Neuronal stem cell (in vitro differentiated cells): Measurements from ENCODE around the gene ZNF407.

Experiments used
- DNase-seq: peaks from one replicate; pipeline ENCODE4 v3.0.0-alpha.2; 2013; ENCODE audit warnings: low spot score
- H2AFZ ChIP-seq: one replicate; pipeline ENCODE4 v1.6.1; 2013; ENCODE audit warnings: mild to moderate bottlenecking, low read length, inconsistent platforms
- H2AK5ac ChIP-seq: 2 replicates; pipeline ENCODE4 v1.6.1; 2013; ENCODE audit warnings: low read depth, mild to moderate bottlenecking, inconsistent platforms, low read length, moderate library complexity, mixed read lengths
- H2BK120ac ChIP-seq: 2 replicates; pipeline ENCODE4 v1.6.1; 2013; ENCODE audit warnings: low read depth, mild to moderate bottlenecking, inconsistent platforms, low read length, moderate library complexity, mixed read lengths
- H2BK12ac ChIP-seq: one replicate; pipeline ENCODE4 v1.6.1; 2013; ENCODE audit warnings: low read length, inconsistent platforms
- H2BK15ac ChIP-seq: 2 replicates; pipeline ENCODE4 v1.6.1; 2013; ENCODE audit warnings: mild to moderate bottlenecking, low read length, inconsistent platforms, mixed read lengths
- H2BK5ac ChIP-seq: one replicate; pipeline ENCODE4 v1.6.1; 2013; ENCODE audit warnings: inconsistent platforms, mild to moderate bottlenecking, low read length, moderate library complexity
- H3K14ac ChIP-seq: one replicate; pipeline ENCODE4 v1.6.1; 2013; ENCODE audit warnings: low read length, inconsistent platforms
- H3K18ac ChIP-seq: 2 replicates; pipeline ENCODE4 v1.6.1; 2013; ENCODE audit warnings: low read length, inconsistent platforms
- H3K23ac ChIP-seq: 2 replicates; pipeline ENCODE4 v1.6.1; 2013; ENCODE audit warnings: low read depth, mild to moderate bottlenecking, mixed read lengths, low read length, inconsistent platforms; ENCODE audit not compliant: poor library complexity
- H3K27ac ChIP-seq: replicated peaks from 3 replicates; pipeline ENCODE4 v1.5.1; 2013; ENCODE audit warnings: low read length, inconsistent platforms
- H3K27me3 ChIP-seq, 3 experiments: 2 replicates each; pipeline ENCODE4 v1.6.1; 2013; ENCODE audit warnings: low read length in 3 of 3, mild to moderate bottlenecking in 2 of 3, inconsistent platforms in 1 of 3, low read depth in 1 of 3, mixed read lengths in 1 of 3, moderate library complexity in 1 of 3; ENCODE audit not compliant: control insufficient read depth in 3 of 3, insufficient read depth in 3 of 3
- H3K36me3 ChIP-seq, 2 donors: replicated peaks in 1 of 2; 2 replicates each; pipeline ENCODE4 v1.6.1; 2013; ENCODE audit warnings: low read length in 2 of 2; ENCODE audit not compliant: control insufficient read depth in 2 of 2, insufficient read depth in 2 of 2
- H3K4ac ChIP-seq: 2 replicates; pipeline ENCODE4 v1.6.1; 2013; ENCODE audit warnings: inconsistent platforms, mild to moderate bottlenecking, low read length, moderate library complexity
- H3K4me1 ChIP-seq, 2 donors: 1 replicate in 1 of 2; 2 replicates in 1 of 2; pipeline ENCODE4 v1.6.1; 2013; ENCODE audit warnings: low read length in 2 of 2, low read depth in 1 of 2; ENCODE audit not compliant: control insufficient read depth in 2 of 2, insufficient read depth in 1 of 2
- H3K4me2 ChIP-seq: one replicate; pipeline ENCODE4 v1.6.1; 2013; ENCODE audit warnings: mild to moderate bottlenecking, low read length, inconsistent platforms; ENCODE audit not compliant: insufficient read depth, poor library complexity, severe bottlenecking
- H3K4me3 ChIP-seq, 2 donors: 2 replicates each; pipeline ENCODE4 v1.5.1; 2013; ENCODE audit warnings: low read length in 2 of 2, mild to moderate bottlenecking in 2 of 2, inconsistent platforms in 1 of 2, moderate library complexity in 1 of 2
- H3K79me1 ChIP-seq: one replicate; pipeline ENCODE4 v1.6.1; 2013; ENCODE audit warnings: low read depth, mild to moderate bottlenecking, inconsistent platforms, low read length, moderate library complexity
- H3K9ac ChIP-seq: one replicate; pipeline ENCODE4 v1.6.1; 2013; ENCODE audit warnings: mild to moderate bottlenecking, low read depth, low read length, inconsistent platforms; ENCODE audit not compliant: poor library complexity
- H3K9me3 ChIP-seq, 2 donors: replicated peaks in 1 of 2; 2 replicates each; pipeline versions ENCODE3 to v1.6.1; 2013; ENCODE audit warnings: low read length in 2 of 2, mild to moderate bottlenecking in 2 of 2, inconsistent platforms in 1 of 2, low read depth in 1 of 2, mixed read lengths in 1 of 2, moderate library complexity in 1 of 2; ENCODE audit not compliant: control insufficient read depth in 2 of 2, insufficient read depth in 1 of 2
- H4K8ac ChIP-seq: one replicate; pipeline ENCODE4 v1.6.1; 2013; ENCODE audit warnings: low read depth, mild to moderate bottlenecking, inconsistent platforms, low read length, moderate library complexity
- H4K91ac ChIP-seq: one replicate; pipeline ENCODE4 v1.6.1; 2013; ENCODE audit warnings: low read length, low read depth, mild to moderate bottlenecking, inconsistent platforms; ENCODE audit not compliant: poor library complexity
- WGBS, 2 donors: extraction: QIAGEN DNeasy Blood & Tissue Kit; methylation state at CpG; one replicate each; pipeline ENCODE4 v1.1.7; 2013; ENCODE audit warnings: missing lambda C conversion rate in 2 of 2, mixed read lengths in 1 of 2; ENCODE audit not compliant: insufficient read length in 2 of 2, insufficient replicate concordance in 1 of 2; ENCODE audit errors: extremely low coverage in 2 of 2; 5-methylcytosine and 5-hydroxymethylcytosine counted together

ZNF407 gene

GRCh38 chr18:74613381-74613780, 15.7 kb downstream of the ZNF407 start:
- no peak overlapping the region for H2BK5ac ChIP-seq
- H3K9ac ChIP-seq: no peak overlapping the region
- DNase-seq: no peak
- no peak overlapping the region for H3K18ac ChIP-seq
- no peak overlapping the region for H3K4me2 ChIP-seq
- H4K8ac ChIP-seq: no peak overlapping the region
- peaks cover 0 to 7% of the 10 kb centered on the region in 2 donors for H3K9me3 ChIP-seq
- no peak overlapping the region for H4K91ac ChIP-seq
- no peak overlapping the region for H3K14ac ChIP-seq
- no peak overlapping the region for H2AK5ac ChIP-seq
- peaks cover 5% of the 10 kb centered on the region for H3K79me1 ChIP-seq
- no CpG with 5 or more reads among the region's 1 CpG for WGBS, 2 donors
- no peak overlapping the region for H3K4me3 ChIP-seq
- H3K23ac ChIP-seq: no peak overlapping the region
- H2AFZ ChIP-seq: no peak overlapping the region
- H3K27me3 ChIP-seq: no peaks in the 10 kb centered on the region
- H3K4me1 ChIP-seq: peaks cover 0 to 2% of the 10 kb centered on the region in 2 donors
- no peak overlapping the region for H3K4ac ChIP-seq
- no peak overlapping the region for H2BK120ac ChIP-seq
- peaks cover 0 to 3% of the 10 kb centered on the region in 2 donors for H3K36me3 ChIP-seq
- H2BK15ac ChIP-seq: no peak overlapping the region
- H3K27ac ChIP-seq: no peak overlapping the region
- H2BK12ac ChIP-seq: no peak overlapping the region

- H3K27me3 ChIP-seq: no peaks in the 10 kb centered on the region
- peaks cover 0 to 7% of the 10 kb centered on the region in 2 donors for H3K9me3 ChIP-seq
- peaks cover 0 to 3% of the 10 kb centered on the region in 2 donors for H3K36me3 ChIP-seq
- WGBS, 2 donors: 98 to 100% methylated on average over 2 to 6 of the region's 7 CpGs
- no peak for DNase-seq
- H2BK120ac ChIP-seq: no peak overlapping the region
- peak overlapping the region; percentile 58 for H3K18ac ChIP-seq
- peak overlapping the region; percentile 3 for H2BK12ac ChIP-seq
- peak overlapping the region; percentile 2 for H3K23ac ChIP-seq
- H2AK5ac ChIP-seq: no peak overlapping the region
- peaks cover 0 to 2% of the 10 kb centered on the region in 2 donors for H3K4me1 ChIP-seq
- H2AFZ ChIP-seq: no peak overlapping the region
- H4K91ac ChIP-seq: peak overlapping the region; percentile 99
- peak overlapping the region; percentile 4 for H3K4ac ChIP-seq
- H3K4me3 ChIP-seq: peak overlapping the region in 1 of 2 donors; percentile 59
- peak overlapping the region; percentile 3 for H3K14ac ChIP-seq
- H3K27ac ChIP-seq: no peak overlapping the region
- peak overlapping the region; percentile 55 for H4K8ac ChIP-seq
- H2BK5ac ChIP-seq: no peak overlapping the region
- H3K4me2 ChIP-seq: no peak overlapping the region
- H3K9ac ChIP-seq: peak overlapping the region; percentile 34
- peaks cover 5% of the 10 kb centered on the region for H3K79me1 ChIP-seq
- H2BK15ac ChIP-seq: no peak overlapping the region
Observed at GRCh38 chr18:74616494-74616893, 18.8 kb downstream of the ZNF407 start.

DNA sequence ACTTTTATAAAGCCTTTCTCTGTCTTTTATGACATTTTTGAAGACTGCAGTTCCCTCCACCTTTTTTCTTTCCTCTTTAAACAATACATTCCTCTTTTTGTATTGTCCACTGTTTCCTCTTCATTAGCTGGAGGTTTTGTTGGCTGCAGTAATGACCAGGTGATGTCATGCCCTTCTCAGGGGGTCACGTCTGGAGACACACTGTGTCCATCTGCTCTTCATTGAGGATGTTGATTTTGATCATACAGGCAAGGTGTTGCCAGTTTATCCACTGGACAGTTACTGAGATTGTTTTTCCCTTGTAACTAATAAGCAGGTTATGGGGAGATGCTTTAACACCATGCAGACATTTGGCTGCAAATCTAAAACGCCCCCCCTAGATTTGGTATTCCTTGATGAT, 19.8 kb downstream of the ZNF407 start:
- peaks cover 0 to 7% of the 10 kb centered on the region in 2 donors for H3K9me3 ChIP-seq
- no peak overlapping the region for H3K27ac ChIP-seq
- H2BK5ac ChIP-seq: no peak overlapping the region
- no peak overlapping the region for H3K4me2 ChIP-seq
- no peak overlapping the region for H3K9ac ChIP-seq
- no peak overlapping the region for H2AK5ac ChIP-seq
- no peak overlapping the region for H3K14ac ChIP-seq
- H4K91ac ChIP-seq: no peak overlapping the region
- no peak overlapping the region for H3K23ac ChIP-seq
- peaks cover 0 to 2% of the 10 kb centered on the region in 2 donors for H3K4me1 ChIP-seq
- no peak overlapping the region for H2BK120ac ChIP-seq
- no peak overlapping the region for H2BK12ac ChIP-seq
- H3K79me1 ChIP-seq: peaks cover 5% of the 10 kb centered on the region
- H3K27me3 ChIP-seq: no peaks in the 10 kb centered on the region
- H3K36me3 ChIP-seq: peaks cover 0 to 3% of the 10 kb centered on the region in 2 donors
- DNase-seq: no peak
- WGBS, 2 donors: no CpG with 5 or more reads among the region's 2 CpGs
- no peak overlapping the region for H2BK15ac ChIP-seq
- no peak overlapping the region for H3K18ac ChIP-seq
- H2AFZ ChIP-seq: no peak overlapping the region
- no peak overlapping the region for H3K4ac ChIP-seq
- H4K8ac ChIP-seq: no peak overlapping the region
- H3K4me3 ChIP-seq: no peak overlapping the region

DNA sequence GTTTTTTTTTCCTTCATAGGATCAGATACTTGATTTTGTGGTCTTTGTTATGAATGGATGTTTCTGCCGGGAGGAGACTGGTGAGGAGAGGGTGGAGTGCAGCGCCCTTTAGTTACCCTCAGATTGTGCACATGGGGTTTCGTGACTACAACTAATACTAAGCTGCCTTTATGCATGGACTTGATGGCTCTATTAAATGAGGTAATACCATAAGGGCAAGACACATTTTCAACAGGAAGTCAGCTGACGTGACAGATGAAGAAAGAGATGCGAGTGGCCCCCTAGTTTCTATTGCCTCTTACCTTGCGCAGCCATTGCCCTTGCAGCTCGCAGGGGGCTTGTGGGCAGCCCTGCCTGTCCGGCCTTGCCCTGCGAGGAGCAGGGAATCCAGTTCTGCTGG, 24.4 kb downstream of the ZNF407 start:
- H3K4me2 ChIP-seq: no peak overlapping the region
- peaks cover 3% of the 10 kb centered on the region in 2 donors for H3K4me1 ChIP-seq
- H4K91ac ChIP-seq: no peak overlapping the region
- no peak overlapping the region for H2BK15ac ChIP-seq
- no peak overlapping the region for H2AK5ac ChIP-seq
- no peaks in the 10 kb centered on the region for H3K9me3 ChIP-seq
- no peak overlapping the region for H2AFZ ChIP-seq
- H3K27me3 ChIP-seq: no peaks in the 10 kb centered on the region
- no CpG with 5 or more reads among the region's 9 CpGs for WGBS, 2 donors
- no peak overlapping the region for H3K18ac ChIP-seq
- H3K4me3 ChIP-seq: no peak overlapping the region
- H3K36me3 ChIP-seq: no peaks in the 10 kb centered on the region
- no peak overlapping the region for H3K27ac ChIP-seq
- no peak overlapping the region for H4K8ac ChIP-seq
- H3K4ac ChIP-seq: no peak overlapping the region
- no peak overlapping the region for H3K9ac ChIP-seq
- no peak overlapping the region for H2BK120ac ChIP-seq
- no peak overlapping the region for H2BK5ac ChIP-seq
- H2BK12ac ChIP-seq: no peak overlapping the region
- H3K14ac ChIP-seq: no peak overlapping the region
- H3K23ac ChIP-seq: no peak overlapping the region
- peaks cover 3% of the 10 kb centered on the region for H3K79me1 ChIP-seq
- no peak for DNase-seq
